K562 (cell line): ENCODE results near the gene GEMIN8. TPM values are rescaled to one million over a fixed set of nuclear protein-coding genes. Genes with fewer than 3 reads are reported as not detected.
A peak's percentile ranks its signal among the peaks of the same experiment; 100 is the strongest.

Experiments
- EP300 ChIP-seq: IDR thresholded peaks from 2 replicates; pipeline ENCODE4 v1.6.1; 2012; ENCODE audit warnings: low read length, improper control_type of control experiment
- FOXJ3 ChIP-seq: sonication (generic); formaldehyde crosslinking; IDR thresholded peaks from 2 replicates; pipeline ENCODE4 v1.4.0; 2020; ENCODE audit warnings: mild to moderate bottlenecking, missing genetic modification reagents
- FOXP4 ChIP-seq: sonication (generic); formaldehyde crosslinking; IDR thresholded peaks from 2 replicates; pipeline ENCODE4 v1.8.0; 2022; ENCODE audit warnings: mild to moderate bottlenecking, missing genetic modification reagents, borderline replicate concordance
- HOXB6 ChIP-seq: fragments of 250-450 bp; sonication (Bioruptor Pico); IDR thresholded peaks from 2 replicates; pipeline ENCODE4 v1.5.1; 2022; ENCODE audit warnings: mild to moderate bottlenecking, borderline replicate concordance
- KLF16 ChIP-seq: IDR thresholded peaks from 2 replicates; pipeline ENCODE4 v1.6.1; 2016; ENCODE audit warnings: antibody characterized with exemption
- MAFK ChIP-seq: IDR thresholded peaks from 2 replicates; pipeline ENCODE4 v1.6.1; 2011; ENCODE audit warnings: low read length, improper control_type of control experiment
- MTA2 ChIP-seq: fragments of 450-650 bp; IDR thresholded peaks from 2 replicates; pipeline ENCODE4 v1.6.1; 2016; ENCODE audit warnings: low read depth
- RCOR1 ChIP-seq, 2 experiments: IDR thresholded peaks; 2 replicates each; pipeline ENCODE4 v1.6.1; 2012; ENCODE audit warnings: low read depth in 2 of 2, low read length in 2 of 2, borderline replicate concordance in 1 of 2, improper control_type of control experiment in 1 of 2
- RREB1 ChIP-seq: fragments of 250-450 bp; sonication (Bioruptor Pico); IDR thresholded peaks from 2 replicates; pipeline ENCODE4 v1.4.0; 2020
- SMAD4 ChIP-seq: fragments of 250-450 bp; sonication (Bioruptor Pico); conservative IDR thresholded peaks from 2 replicates; pipeline ENCODE4 v1.8.0; 2021; ENCODE audit warnings: inconsistent platforms, mild to moderate bottlenecking, moderate library complexity
- TAL1 ChIP-seq: fragments of 450-650 bp; IDR thresholded peaks from 2 replicates; pipeline ENCODE4 v1.6.1; 2016; ENCODE audit warnings: mild to moderate bottlenecking
- TEAD4 ChIP-seq, 2 experiments: sonication (generic) in 1 of 2; formaldehyde crosslinking in 1 of 2; IDR thresholded peaks; 2 replicates each; pipeline versions ENCODE4 v1.6.1 to v1.8.0; 2012 to 2022; ENCODE audit warnings: borderline replicate concordance in 1 of 2, inconsistent platforms in 1 of 2, low read length in 1 of 2, mild to moderate bottlenecking in 1 of 2, missing genetic modification reagents in 1 of 2
- TRIM24 ChIP-seq, 2 experiments: fragments of 450-650 bp; IDR thresholded peaks; 2 replicates each; pipeline ENCODE4 v1.6.1; 2016
- ZNF121 ChIP-seq: sonication (generic); formaldehyde crosslinking; conservative IDR thresholded peaks from 2 replicates; pipeline ENCODE4 v1.8.0; 2022; ENCODE audit warnings: missing genetic modification reagents
- ZNF143 ChIP-seq: sonication (generic); formaldehyde crosslinking; IDR thresholded peaks from 2 replicates; pipeline ENCODE4 v1.9.0; 2022; ENCODE audit warnings: mild to moderate bottlenecking, missing genetic modification reagents
- ZNF24 ChIP-seq: fragments of 450-650 bp; IDR thresholded peaks from 2 replicates; pipeline ENCODE4 v1.6.1; 2016
- ZNF316 ChIP-seq: fragments of 450-650 bp; IDR thresholded peaks from 2 replicates; pipeline ENCODE4 v1.6.1; 2016
- ZNF398 ChIP-seq: fragments of 250-450 bp; sonication (Bioruptor Pico); IDR thresholded peaks from 2 replicates; pipeline ENCODE4 v1.8.0; 2021; ENCODE audit warnings: moderate library complexity, mild to moderate bottlenecking, inconsistent platforms
- ZNF57 ChIP-seq: fragments of 450-650 bp; formaldehyde crosslinking; IDR thresholded peaks from 2 replicates; pipeline ENCODE4 v1.4.0; 2020; ENCODE audit warnings: mild to moderate bottlenecking, moderate library complexity
- polyA plus RNA-seq, 8 experiments: library from polyadenylated mRNA; depleted of rRNA in 4 of 8; stranded (reverse) in 5 of 8; unstranded in 3 of 8; fragments of >200 nt; fragmentation: Nextera tagmentation in 2 of 8; fragmentation: Illumina TruSeq in 1 of 8; extraction: Ambion mirVana in 2 of 8; extraction: Trizol in 1 of 8; gene quantifications; 2 replicates each; pipeline versions ENCODE4 v1.2.1 to v1.2.3, GENCODE V29; 2011 to 2014; ENCODE audit warnings: inconsistent platforms in 1 of 8, missing spikeins in 1 of 8
- total RNA-seq, 7 experiments: library from RNA; depleted of rRNA in 6 of 7; stranded (reverse); fragments of >200 nt in 6 of 7; fragmentation: Illumina TruSeq in 2 of 7; extraction: Trizol in 2 of 7; gene quantifications; 2 replicates each; pipeline versions ENCODE4 v1.2.1 to v1.2.3, GENCODE V29; 2011 to 2021; ENCODE audit warnings: low replicate concordance in 1 of 7
- TF ChIP-seq, protein P1 (sequence below): fragments of 250-450 bp; sonication (Bioruptor Pico); IDR thresholded peaks from 2 replicates; pipeline ENCODE4 v1.4.0; 2020

GEMIN8 gene
- total and polyA plus RNA-seq, 9 of the 15 experiments (the other 6 are each of a cell fraction or from before 2014, with no cell fraction given): 10.9 to 29.1 (median 16.9) TPM

DNA sequence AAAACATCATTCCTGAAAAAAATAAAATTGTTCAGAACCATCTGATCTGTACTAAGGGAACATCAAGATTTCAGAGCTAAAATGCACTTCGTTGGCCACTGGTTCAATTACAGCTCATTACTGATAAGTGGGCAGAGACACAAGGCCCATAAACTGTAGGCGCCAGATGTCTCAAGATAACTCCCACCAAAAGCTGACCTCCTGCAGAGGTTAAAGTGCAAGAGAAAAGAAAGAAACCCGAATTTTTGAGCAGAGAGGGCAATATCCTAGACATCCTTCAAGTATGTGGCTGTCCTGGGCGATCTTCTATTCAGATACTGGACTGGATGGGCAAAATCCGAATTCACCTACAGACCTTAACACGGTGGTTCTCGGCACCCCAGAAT, 660 bp downstream of the GEMIN8 start (continued):
- TF ChIP-seq RREB1 (CRISPR knock-in tag) (no peak), ZNF143 (CRISPR knock-in tag) (no peak), MTA2 (peak; percentile 19; the same call in 1 of the 2 replicates), FOXJ3 (CRISPR knock-in tag) (no peak), ZNF398 (CRISPR knock-in tag) (no peak), ZNF316 (no peak), MAFK (no peak), EP300 (peak; percentile 61; the same call in 1 of the 2 replicates), FOXP4 (CRISPR knock-in tag) (no peak), ZNF121 (CRISPR knock-in tag) (no peak), TEAD4 (IDR thresholded peaks at IDR 0.05; ENCODE audit: low read length) (peak; percentile 73), TEAD4 (CRISPR knock-in tag; IDR thresholded peaks at IDR 0.05; ENCODE audit: borderline replicate concordance) (no peak), TRIM24 (IDR thresholded peaks at IDR 0.05) (no peak), TAL1 (peak; percentile 63), HOXB6 (CRISPR knock-in tag) (no peak), KLF16 (peak; percentile 30; the same call in 1 of the 2 replicates), RCOR1 (IDR thresholded peaks at IDR 0.05; ENCODE audit: borderline replicate concordance in 1 of 2, low read depth in 2 of 2, low read length in 2 of 2) (peak in 1 of 2 experiments; percentile 32; a peak in 1 of 4 replicates), ZNF24 (no peak), ZNF57 (no peak), SMAD4 (peak; percentile 18; the same call in 1 of the 2 replicates)
- TF ChIP-seq, protein P1, sequence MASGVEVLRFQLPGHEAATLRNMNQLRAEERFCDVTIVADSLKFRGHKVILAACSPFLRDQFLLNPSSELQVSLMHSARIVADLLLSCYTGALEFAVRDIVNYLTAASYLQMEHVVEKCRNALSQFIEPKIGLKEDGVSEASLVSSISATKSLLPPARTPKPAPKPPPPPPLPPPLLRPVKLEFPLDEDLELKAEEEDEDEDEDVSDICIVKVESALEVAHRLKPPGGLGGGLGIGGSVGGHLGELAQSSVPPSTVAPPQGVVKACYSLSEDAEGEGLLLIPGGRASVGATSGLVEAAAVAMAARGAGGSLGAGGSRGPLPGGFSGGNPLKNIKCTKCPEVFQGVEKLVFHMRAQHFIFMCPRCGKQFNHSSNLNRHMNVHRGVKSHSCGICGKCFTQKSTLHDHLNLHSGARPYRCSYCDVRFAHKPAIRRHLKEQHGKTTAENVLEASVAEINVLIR (CRISPR knock-in tag): no peak
